ENCODE measurements around the gene RASGRF2. TPM values are rescaled to one million over a fixed set of nuclear protein-coding genes. Genes with fewer than 3 reads are reported as not detected.

Gene RASGRF2
- total and polyA plus RNA-seq, 2 of the 8 experiments (the other 6 are each of a cell fraction or from before 2014, with no cell fraction given), result 2.6 to 29.5 TPM

DNA sequence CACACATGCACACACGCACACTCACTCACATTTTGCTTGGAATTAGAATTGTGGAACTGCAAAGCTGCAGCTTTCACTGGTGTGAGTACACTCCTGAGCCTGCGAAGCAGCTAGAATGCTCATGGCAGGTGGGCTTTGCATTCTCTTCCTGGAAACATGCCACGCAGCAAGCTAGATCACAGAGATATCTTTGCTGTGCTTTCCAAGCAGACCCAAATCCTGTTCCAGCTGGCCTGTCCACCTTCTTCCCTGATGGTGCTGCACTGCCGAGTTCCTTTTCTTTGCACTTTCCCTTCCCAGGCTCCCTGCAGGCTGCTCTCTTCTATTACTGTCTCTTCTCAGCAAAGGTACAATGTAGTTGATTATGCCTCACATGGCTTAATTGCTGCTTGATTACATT, 180.3 kb downstream of the RASGRF2 start (continued):
- TF ChIP-seq, protein P1, sequence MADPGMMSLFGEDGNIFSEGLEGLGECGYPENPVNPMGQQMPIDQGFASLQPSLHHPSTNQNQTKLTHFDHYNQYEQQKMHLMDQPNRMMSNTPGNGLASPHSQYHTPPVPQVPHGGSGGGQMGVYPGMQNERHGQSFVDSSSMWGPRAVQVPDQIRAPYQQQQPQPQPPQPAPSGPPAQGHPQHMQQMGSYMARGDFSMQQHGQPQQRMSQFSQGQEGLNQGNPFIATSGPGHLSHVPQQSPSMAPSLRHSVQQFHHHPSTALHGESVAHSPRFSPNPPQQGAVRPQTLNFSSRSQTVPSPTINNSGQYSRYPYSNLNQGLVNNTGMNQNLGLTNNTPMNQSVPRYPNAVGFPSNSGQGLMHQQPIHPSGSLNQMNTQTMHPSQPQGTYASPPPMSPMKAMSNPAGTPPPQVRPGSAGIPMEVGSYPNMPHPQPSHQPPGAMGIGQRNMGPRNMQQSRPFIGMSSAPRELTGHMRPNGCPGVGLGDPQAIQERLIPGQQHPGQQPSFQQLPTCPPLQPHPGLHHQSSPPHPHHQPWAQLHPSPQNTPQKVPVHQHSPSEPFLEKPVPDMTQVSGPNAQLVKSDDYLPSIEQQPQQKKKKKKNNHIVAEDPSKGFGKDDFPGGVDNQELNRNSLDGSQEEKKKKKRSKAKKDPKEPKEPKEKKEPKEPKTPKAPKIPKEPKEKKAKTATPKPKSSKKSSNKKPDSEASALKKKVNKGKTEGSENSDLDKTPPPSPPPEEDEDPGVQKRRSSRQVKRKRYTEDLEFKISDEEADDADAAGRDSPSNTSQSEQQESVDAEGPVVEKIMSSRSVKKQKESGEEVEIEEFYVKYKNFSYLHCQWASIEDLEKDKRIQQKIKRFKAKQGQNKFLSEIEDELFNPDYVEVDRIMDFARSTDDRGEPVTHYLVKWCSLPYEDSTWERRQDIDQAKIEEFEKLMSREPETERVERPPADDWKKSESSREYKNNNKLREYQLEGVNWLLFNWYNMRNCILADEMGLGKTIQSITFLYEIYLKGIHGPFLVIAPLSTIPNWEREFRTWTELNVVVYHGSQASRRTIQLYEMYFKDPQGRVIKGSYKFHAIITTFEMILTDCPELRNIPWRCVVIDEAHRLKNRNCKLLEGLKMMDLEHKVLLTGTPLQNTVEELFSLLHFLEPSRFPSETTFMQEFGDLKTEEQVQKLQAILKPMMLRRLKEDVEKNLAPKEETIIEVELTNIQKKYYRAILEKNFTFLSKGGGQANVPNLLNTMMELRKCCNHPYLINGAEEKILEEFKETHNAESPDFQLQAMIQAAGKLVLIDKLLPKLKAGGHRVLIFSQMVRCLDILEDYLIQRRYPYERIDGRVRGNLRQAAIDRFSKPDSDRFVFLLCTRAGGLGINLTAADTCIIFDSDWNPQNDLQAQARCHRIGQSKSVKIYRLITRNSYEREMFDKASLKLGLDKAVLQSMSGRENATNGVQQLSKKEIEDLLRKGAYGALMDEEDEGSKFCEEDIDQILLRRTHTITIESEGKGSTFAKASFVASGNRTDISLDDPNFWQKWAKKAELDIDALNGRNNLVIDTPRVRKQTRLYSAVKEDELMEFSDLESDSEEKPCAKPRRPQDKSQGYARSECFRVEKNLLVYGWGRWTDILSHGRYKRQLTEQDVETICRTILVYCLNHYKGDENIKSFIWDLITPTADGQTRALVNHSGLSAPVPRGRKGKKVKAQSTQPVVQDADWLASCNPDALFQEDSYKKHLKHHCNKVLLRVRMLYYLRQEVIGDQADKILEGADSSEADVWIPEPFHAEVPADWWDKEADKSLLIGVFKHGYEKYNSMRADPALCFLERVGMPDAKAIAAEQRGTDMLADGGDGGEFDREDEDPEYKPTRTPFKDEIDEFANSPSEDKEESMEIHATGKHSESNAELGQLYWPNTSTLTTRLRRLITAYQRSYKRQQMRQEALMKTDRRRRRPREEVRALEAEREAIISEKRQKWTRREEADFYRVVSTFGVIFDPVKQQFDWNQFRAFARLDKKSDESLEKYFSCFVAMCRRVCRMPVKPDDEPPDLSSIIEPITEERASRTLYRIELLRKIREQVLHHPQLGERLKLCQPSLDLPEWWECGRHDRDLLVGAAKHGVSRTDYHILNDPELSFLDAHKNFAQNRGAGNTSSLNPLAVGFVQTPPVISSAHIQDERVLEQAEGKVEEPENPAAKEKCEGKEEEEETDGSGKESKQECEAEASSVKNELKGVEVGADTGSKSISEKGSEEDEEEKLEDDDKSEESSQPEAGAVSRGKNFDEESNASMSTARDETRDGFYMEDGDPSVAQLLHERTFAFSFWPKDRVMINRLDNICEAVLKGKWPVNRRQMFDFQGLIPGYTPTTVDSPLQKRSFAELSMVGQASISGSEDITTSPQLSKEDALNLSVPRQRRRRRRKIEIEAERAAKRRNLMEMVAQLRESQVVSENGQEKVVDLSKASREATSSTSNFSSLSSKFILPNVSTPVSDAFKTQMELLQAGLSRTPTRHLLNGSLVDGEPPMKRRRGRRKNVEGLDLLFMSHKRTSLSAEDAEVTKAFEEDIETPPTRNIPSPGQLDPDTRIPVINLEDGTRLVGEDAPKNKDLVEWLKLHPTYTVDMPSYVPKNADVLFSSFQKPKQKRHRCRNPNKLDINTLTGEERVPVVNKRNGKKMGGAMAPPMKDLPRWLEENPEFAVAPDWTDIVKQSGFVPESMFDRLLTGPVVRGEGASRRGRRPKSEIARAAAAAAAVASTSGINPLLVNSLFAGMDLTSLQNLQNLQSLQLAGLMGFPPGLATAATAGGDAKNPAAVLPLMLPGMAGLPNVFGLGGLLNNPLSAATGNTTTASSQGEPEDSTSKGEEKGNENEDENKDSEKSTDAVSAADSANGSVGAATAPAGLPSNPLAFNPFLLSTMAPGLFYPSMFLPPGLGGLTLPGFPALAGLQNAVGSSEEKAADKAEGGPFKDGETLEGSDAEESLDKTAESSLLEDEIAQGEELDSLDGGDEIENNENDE (IDR thresholded peaks at IDR 0.05; ENCODE audit: insufficient replicate concordance, low read length), result no peak
- TF ChIP-seq EZH2 (IDR thresholded peaks at IDR 0.05; ENCODE audit: low read depth, low read length, severe bottlenecking) (no peak), SIN3A (conservative IDR thresholded peaks at IDR 0.05 in 1 of 2, IDR thresholded peaks at IDR 0.05 in 1 of 2; ENCODE audit: low read depth in 1 of 2, low read length in 2 of 2) (no peak), BRCA1 (IDR thresholded peaks at IDR 0.05; ENCODE audit: low read depth, low read length) (no peak), RNF2 (IDR thresholded peaks at IDR 0.05; ENCODE audit: borderline replicate concordance, low read depth, low read length, missing control alignments, poor library complexity, severe bottlenecking) (no peak), TEAD4 (IDR thresholded peaks at IDR 0.05; ENCODE audit: low read depth, low read length) (no peak), SIX5 (IDR thresholded peaks at IDR 0.05; ENCODE audit: low read depth, low read length) (no peak), SUZ12 (IDR thresholded peaks at IDR 0.05; ENCODE audit: low read length) (no peak)
- TF ChIP-seq, protein P2, sequence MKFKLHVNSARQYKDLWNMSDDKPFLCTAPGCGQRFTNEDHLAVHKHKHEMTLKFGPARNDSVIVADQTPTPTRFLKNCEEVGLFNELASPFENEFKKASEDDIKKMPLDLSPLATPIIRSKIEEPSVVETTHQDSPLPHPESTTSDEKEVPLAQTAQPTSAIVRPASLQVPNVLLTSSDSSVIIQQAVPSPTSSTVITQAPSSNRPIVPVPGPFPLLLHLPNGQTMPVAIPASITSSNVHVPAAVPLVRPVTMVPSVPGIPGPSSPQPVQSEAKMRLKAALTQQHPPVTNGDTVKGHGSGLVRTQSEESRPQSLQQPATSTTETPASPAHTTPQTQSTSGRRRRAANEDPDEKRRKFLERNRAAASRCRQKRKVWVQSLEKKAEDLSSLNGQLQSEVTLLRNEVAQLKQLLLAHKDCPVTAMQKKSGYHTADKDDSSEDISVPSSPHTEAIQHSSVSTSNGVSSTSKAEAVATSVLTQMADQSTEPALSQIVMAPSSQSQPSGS (IDR thresholded peaks at IDR 0.05; ENCODE audit: low read length), result no peak

Measured in H1 (cell line).